CD4-positive, alpha-beta T cell treated with Interleukin-17A for 1 hour (primary cell): ENCODE data around the gene PACRG.

Experiments
- DNase-seq: peaks from one replicate; pipeline ENCODE4 v3.0.0-alpha.2; 2020

The PACRG gene

DNA sequence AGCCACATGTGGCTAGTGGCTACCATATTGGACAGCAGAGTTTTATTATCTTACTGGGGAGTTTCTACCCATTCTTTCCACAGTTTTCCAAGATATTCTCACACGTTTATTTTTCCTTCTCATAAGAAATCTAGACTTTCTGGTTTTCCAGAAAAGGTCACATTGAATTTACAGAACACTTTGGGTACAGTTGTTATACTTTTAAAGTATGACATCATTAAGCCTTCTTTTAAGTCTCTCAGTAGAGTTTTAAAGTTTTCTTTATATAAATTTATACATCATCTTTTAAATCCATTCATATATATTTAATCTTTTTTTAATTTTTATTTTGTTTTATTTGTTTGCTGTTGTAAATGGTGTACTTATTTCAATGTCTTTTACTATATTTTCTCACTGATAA, 486.5 kb downstream of the PACRG start:
- no peak for DNase-seq

- DNase-seq, result no peak
These were observed 490.7 kb downstream of the PACRG start for GRCh38 chr6:163218361-163218894.

DNA sequence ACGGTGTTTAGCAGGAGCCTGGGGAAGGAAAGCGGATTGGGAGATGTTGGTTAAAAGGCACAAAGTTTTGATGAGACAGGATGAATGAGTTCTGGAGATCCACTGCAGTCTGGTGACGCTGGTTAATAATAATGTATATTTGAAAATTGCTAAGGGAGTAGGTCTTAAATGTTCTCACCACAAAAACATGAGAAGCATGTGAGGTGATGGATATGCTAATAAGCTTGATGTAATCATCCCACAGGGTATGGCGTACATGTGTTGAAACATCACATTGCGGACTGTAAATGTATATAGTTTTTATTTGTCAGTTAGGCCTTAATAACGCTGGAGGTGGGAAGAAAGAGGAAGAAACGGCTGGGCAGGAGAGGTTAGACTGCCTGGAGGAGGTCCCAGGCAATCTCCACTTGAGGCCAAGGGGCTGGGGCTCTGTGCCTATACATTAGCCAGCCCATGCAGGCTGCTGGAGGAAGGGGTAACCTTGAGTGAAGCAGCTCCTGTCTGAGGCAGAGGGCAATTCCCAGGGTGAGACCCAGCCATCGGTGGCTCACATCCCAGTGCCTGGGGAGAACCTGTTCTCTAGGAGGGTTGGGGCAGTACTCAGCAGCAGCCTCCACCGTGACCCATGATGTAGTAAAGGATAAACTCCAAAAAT, 498.5 kb downstream of the PACRG start:
- DNase-seq, result no peak

DNA sequence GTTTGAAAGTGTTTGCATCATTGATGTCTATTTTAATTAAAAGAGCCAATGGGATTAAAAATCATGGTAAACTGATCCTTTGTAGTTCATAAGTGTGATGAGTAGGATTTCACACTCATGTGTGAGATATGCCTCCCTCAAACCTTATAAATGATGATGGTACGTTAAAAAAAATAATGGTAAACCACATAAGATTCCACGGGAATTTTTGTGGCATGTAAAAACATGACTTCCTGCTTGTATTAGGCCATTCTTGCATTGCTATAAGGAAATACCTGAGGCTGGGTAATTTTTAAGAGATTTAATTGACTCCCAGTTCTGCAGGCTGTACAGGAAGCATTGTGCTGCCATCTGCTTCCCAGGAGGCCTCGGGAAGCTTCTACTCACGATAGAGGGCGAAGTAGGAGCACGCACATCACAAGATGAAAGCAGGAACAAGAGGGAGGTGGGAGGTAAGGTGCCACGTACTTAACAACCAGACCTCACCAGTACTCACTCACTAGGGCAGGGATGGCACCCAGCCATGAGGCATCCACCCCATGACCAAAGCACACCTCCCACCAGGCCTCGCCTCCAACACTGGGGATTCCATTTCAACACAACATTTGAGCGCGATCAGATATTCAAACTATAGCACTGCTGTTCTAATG, 499.2 kb downstream of the PACRG start:
- no peak for DNase-seq

GRCh38 chr6:163228041-163228440, 500.3 kb downstream of the PACRG start:
- no peak for DNase-seq

DNA sequence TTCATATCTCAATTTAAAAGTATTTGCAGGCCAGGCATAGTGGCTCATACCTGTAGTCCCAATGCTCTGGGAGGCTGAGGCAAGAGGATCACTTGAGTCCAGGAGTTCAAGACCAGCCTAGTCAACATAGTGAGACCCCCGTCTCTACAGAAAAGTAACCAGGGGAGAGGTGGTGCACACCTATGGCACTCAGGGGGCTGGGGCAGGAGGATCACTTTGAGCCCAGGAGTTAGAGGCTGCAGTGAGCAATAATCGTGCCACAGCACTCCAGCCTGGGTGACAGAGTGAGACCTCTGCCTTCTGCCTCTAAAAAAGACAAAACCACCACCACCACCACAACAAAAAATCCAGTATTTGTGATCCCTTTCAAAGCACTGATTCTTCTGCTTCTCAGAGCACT, 501.3 kb downstream of the PACRG start:
- no peak for DNase-seq

DNA sequence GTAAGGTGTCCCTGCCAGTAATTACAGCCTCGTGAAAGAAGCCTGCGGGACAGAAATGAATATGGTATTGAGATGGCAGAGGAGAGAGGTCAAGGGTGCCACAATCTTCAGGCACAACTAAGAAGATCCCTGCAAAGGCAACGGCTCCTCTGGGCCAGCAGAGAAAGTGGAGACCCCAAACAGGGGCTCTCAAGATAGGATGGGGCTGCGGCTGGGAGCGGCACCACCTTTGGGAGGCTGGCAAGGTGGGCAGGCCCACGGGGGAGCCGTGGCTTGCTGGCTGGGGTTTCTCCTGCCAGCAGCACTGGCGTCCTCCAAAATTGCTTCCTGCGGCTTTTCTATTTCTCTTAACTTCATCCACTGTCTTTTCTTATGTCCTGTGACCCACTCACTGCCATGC, 503.1 kb downstream of the PACRG start:
- DNase-seq, result no peak

- DNase-seq, result no peak
These were observed 503.7 kb downstream of the PACRG start for GRCh38 chr6:163231356-163232014.

DNA sequence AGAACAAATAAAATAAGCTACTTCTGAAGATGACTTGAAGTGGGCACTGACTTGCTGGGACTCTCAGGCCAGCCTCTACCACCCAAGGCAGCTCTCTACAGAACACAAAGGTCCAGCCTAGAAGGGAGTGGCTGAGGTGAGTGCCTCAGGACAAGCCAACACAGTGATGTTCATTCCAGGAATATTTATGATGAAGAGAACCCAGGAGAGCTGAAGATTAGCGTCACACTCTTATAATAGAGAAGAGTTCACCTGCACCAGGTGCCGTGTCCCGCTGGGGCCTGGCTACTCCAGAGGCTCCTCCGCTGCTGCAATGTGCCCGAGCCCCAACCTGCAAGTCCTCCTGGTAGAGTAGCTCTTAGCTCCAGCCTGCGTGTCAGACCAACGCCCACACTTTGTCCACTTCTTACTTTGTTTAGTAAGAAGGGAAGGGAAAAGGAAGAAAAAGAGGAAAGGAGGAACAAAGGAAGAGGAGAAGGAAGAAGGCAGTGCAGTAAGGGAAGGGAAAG, 504.3 kb downstream of the PACRG start:
- no peak for DNase-seq

GRCh38 chr6:163232649-163233048, 504.9 kb downstream of the PACRG start:
- DNase-seq, result no peak

DNA sequence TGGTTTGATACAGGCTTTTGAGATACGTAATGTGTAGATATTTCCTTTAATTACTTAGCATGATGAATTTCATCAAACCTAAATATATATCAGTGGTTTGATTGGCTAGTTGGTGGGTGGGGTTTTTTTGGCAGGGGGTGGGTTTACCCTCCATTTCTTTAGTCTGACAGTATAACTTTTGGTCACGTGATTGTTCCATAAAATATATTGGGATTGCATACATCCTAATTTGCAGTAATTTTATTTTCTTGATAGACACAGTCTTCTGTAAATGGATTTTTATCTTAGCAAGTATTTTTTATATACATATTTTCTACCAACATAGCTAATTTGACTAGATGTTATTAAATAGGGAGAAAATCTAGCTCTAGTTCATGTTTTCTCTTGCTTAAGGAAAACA, 509.3 kb downstream of the PACRG start:
- DNase-seq, result no peak

DNA sequence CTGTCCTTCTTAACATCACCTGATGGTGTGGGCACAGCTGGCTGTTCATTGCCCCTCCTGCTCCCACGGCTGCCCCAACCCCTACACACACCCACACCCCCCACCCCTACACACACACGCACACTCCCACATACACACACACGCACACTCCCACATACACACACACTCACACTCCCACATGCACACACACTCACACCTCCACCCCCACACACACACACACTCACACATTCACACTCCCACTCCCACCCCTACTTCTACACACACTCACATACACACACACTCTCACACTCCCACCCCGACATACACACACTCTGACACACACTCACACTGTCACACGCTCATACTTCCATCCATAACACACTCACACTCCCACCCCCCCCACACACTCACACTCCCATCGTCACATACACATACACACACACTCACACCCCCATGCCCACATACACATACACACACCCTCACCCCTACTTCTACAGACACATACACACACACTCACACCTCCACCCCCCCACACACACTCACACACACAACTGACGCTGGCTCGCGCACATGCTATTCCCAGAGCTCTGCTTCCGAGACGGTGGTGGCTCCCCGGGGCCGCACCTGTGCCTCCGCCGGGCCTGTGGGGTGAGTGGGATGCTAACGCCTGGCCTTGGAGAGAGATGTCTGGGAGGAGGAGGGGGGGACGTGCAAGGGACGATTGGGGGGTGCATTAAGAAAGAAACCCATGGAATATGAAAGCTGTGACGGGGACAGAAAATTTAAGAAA, 512.0 kb downstream of the PACRG start:
- DNase-seq, result no peak

DNA sequence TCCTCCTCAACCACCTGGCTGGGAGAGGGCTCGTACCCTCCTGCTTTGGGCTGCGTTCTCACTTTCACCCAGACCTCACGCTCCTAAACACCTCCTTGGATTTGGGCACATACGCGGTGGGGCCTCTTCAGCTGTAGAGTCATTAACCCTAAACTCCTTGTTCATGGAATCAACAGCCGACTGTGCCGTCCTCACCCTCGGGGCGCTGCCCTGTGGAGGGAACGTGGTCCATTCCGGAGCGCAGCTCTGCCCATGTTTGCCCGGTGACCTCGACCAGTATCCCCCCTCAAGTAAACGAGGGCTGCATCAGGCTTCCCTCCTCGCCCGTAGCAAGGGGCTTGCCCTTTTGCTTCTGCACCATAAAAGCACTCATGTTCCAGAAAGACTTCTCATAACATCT, 512.8 kb downstream of the PACRG start:
- no peak for DNase-seq

- no peak for DNase-seq
These were observed 513.9 kb downstream of the PACRG start for GRCh38 chr6:163241683-163242082.

- DNase-seq, result no peak
These were observed 515.3 kb downstream of the PACRG start for GRCh38 chr6:163243083-163243482.

GRCh38 chr6:163243692-163244589, 516.2 kb downstream of the PACRG start:
- DNase-seq, result no peak

DNA sequence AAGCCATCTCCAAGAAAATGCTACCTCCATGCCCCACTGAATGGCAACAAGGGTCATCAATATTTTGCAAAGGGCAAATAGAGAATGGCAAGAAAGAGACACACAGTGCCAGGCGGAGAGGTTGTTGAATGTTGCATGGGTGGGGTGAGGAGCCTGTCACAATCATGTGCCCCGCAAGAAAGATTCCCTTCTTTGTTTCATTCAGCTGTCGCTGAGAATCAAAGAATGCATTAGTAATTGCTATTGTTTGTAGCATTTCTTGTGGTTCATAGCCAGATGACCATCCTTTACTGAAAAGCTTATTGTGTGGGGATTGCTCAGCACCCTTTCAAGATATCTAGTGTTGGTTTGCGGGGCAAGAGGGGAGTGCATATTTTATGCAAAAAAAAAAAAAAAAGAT, 520.3 kb downstream of the PACRG start:
- no peak for DNase-seq

GRCh38 chr6:163249651-163250101, 521.9 kb downstream of the PACRG start:
- DNase-seq, result no peak

DNA sequence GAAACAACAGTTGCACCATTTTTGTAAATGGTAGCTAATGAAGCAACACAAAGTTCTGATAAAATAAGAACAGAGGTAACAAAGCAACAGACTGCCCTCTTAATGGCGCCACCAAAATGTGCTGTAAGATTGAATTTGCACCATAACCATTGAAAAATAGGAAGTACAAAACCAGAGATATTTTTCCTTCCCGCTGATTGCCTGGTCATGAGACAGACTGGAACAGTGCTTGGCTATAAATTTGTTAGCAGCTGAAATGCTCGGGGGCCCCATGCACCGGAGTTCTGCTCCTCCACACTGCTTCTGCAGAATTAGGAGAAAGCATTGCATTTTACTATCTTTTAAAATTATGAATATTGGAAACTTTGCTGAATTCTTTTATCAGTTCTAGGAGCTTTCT, 522.3 kb downstream of the PACRG start:
- DNase-seq, result no peak

DNA sequence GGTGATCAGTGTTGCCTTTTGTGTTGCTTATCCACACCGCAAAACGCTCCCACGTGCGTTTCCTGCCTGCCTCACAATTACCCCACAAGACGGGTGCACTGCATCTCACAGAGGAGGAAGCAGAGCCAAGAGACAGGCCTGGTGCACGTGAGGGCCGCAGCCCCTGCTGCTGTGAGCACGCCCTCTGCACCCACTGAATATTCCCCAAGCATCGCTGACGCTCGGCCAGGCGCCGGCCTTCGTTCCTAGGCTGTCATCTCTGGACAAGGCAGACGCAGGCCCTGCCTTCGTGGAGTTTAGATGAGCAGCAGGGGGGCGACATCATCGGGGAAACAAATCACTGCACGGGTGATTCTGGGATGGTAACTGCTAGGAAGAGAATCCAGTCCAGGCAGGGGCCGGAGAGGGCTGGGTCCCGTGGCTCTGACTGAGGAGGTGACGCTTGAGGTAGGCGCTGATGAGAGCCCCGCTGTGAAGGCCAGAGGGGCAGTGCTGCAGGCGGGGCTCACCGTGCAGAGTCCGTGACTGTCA, 524.4 kb downstream of the PACRG start:
- DNase-seq, result no peak

DNA sequence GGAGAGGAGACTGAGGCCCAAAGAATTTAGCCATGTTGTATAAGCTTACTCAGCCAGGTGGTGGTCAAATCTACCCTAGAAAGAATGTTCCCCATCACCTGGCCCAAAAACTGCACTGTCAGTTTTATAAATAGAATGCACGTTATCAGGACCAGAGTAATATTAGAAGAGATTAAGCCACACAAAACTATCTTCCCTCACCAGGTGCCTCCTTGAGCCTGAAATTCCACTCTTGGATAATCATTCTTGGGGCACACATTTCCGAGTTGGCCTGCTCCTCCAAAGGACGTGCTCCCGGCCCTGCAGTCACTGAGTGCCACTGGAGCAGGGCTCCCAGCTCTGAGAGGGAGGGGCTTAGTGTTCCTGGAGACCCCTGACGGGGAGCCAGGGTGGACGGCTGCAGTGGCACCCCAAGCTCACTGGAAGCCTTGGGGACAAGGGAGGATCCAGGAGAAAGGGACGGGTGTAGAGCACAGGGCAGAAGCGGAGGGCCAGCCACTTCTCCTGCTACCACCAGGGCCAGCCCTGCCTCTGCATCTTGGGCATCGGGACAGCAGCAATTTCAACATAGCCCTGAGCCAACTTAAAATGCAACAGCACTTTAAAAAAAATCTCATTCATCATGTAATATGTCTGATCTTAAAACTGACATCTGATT, 525.9 kb downstream of the PACRG start:
- no peak for DNase-seq
